Neuronal stem cell (in vitro differentiated cells): ENCODE measurements around the gene GARIN3.

Experiments
- DNase-seq: peaks from one replicate; pipeline ENCODE4 v3.0.0-alpha.2; 2013; ENCODE audit warnings: low spot score
- H2AFZ ChIP-seq: one replicate; pipeline ENCODE4 v1.6.1; 2013; ENCODE audit warnings: mild to moderate bottlenecking, low read length, inconsistent platforms
- H2AK5ac ChIP-seq: 2 replicates; pipeline ENCODE4 v1.6.1; 2013; ENCODE audit warnings: low read depth, mild to moderate bottlenecking, inconsistent platforms, low read length, moderate library complexity, mixed read lengths
- H2BK120ac ChIP-seq: 2 replicates; pipeline ENCODE4 v1.6.1; 2013; ENCODE audit warnings: low read depth, mild to moderate bottlenecking, inconsistent platforms, low read length, moderate library complexity, mixed read lengths
- H2BK12ac ChIP-seq: one replicate; pipeline ENCODE4 v1.6.1; 2013; ENCODE audit warnings: low read length, inconsistent platforms
- H2BK15ac ChIP-seq: 2 replicates; pipeline ENCODE4 v1.6.1; 2013; ENCODE audit warnings: mild to moderate bottlenecking, low read length, inconsistent platforms, mixed read lengths
- H2BK5ac ChIP-seq: one replicate; pipeline ENCODE4 v1.6.1; 2013; ENCODE audit warnings: inconsistent platforms, mild to moderate bottlenecking, low read length, moderate library complexity
- H3K14ac ChIP-seq: one replicate; pipeline ENCODE4 v1.6.1; 2013; ENCODE audit warnings: low read length, inconsistent platforms
- H3K18ac ChIP-seq: 2 replicates; pipeline ENCODE4 v1.6.1; 2013; ENCODE audit warnings: low read length, inconsistent platforms
- H3K23ac ChIP-seq: 2 replicates; pipeline ENCODE4 v1.6.1; 2013; ENCODE audit warnings: low read depth, mild to moderate bottlenecking, mixed read lengths, low read length, inconsistent platforms; ENCODE audit not compliant: poor library complexity
- H3K27ac ChIP-seq: replicated peaks from 3 replicates; pipeline ENCODE4 v1.5.1; 2013; ENCODE audit warnings: low read length, inconsistent platforms
- H3K27me3 ChIP-seq, 3 experiments: 2 replicates each; pipeline ENCODE4 v1.6.1; 2013; ENCODE audit warnings: low read length in 3 of 3, mild to moderate bottlenecking in 2 of 3, inconsistent platforms in 1 of 3, low read depth in 1 of 3, mixed read lengths in 1 of 3, moderate library complexity in 1 of 3; ENCODE audit not compliant: control insufficient read depth in 3 of 3, insufficient read depth in 3 of 3
- H3K36me3 ChIP-seq, 2 donors: replicated peaks in 1 of 2; 2 replicates each; pipeline ENCODE4 v1.6.1; 2013; ENCODE audit warnings: low read length in 2 of 2; ENCODE audit not compliant: control insufficient read depth in 2 of 2, insufficient read depth in 2 of 2
- H3K4ac ChIP-seq: 2 replicates; pipeline ENCODE4 v1.6.1; 2013; ENCODE audit warnings: inconsistent platforms, mild to moderate bottlenecking, low read length, moderate library complexity
- H3K4me1 ChIP-seq, 2 donors: 1 replicate in 1 of 2; 2 replicates in 1 of 2; pipeline ENCODE4 v1.6.1; 2013; ENCODE audit warnings: low read length in 2 of 2, low read depth in 1 of 2; ENCODE audit not compliant: control insufficient read depth in 2 of 2, insufficient read depth in 1 of 2
- H3K4me2 ChIP-seq: one replicate; pipeline ENCODE4 v1.6.1; 2013; ENCODE audit warnings: mild to moderate bottlenecking, low read length, inconsistent platforms; ENCODE audit not compliant: insufficient read depth, poor library complexity, severe bottlenecking
- H3K4me3 ChIP-seq, 2 donors: 2 replicates each; pipeline ENCODE4 v1.5.1; 2013; ENCODE audit warnings: low read length in 2 of 2, mild to moderate bottlenecking in 2 of 2, inconsistent platforms in 1 of 2, moderate library complexity in 1 of 2
- H3K79me1 ChIP-seq: one replicate; pipeline ENCODE4 v1.6.1; 2013; ENCODE audit warnings: low read depth, mild to moderate bottlenecking, inconsistent platforms, low read length, moderate library complexity
- H3K9ac ChIP-seq: one replicate; pipeline ENCODE4 v1.6.1; 2013; ENCODE audit warnings: mild to moderate bottlenecking, low read depth, low read length, inconsistent platforms; ENCODE audit not compliant: poor library complexity
- H3K9me3 ChIP-seq, 2 donors: replicated peaks in 1 of 2; 2 replicates each; pipeline versions ENCODE3 to v1.6.1; 2013; ENCODE audit warnings: low read length in 2 of 2, mild to moderate bottlenecking in 2 of 2, inconsistent platforms in 1 of 2, low read depth in 1 of 2, mixed read lengths in 1 of 2, moderate library complexity in 1 of 2; ENCODE audit not compliant: control insufficient read depth in 2 of 2, insufficient read depth in 1 of 2
- H4K8ac ChIP-seq: one replicate; pipeline ENCODE4 v1.6.1; 2013; ENCODE audit warnings: low read depth, mild to moderate bottlenecking, inconsistent platforms, low read length, moderate library complexity
- H4K91ac ChIP-seq: one replicate; pipeline ENCODE4 v1.6.1; 2013; ENCODE audit warnings: low read length, low read depth, mild to moderate bottlenecking, inconsistent platforms; ENCODE audit not compliant: poor library complexity
- WGBS, 2 donors: extraction: QIAGEN DNeasy Blood & Tissue Kit; methylation state at CpG; one replicate each; pipeline ENCODE4 v1.1.7; 2013; ENCODE audit warnings: missing lambda C conversion rate in 2 of 2, mixed read lengths in 1 of 2; ENCODE audit not compliant: insufficient read length in 2 of 2, insufficient replicate concordance in 1 of 2; ENCODE audit errors: extremely low coverage in 2 of 2; 5-methylcytosine and 5-hydroxymethylcytosine counted together

GARIN3 gene

GRCh38 chr5:157177953-157178352, 11.9 kb upstream of the GARIN3 start:
- DNase-seq = no peak
- Histone ChIP-seq H3K79me1 (no peaks in the 10 kb centered on the region), H4K91ac (no peak overlapping the region), H2BK15ac (no peak overlapping the region), H3K4me1 (no peaks in the 10 kb centered on the region), H3K9ac (no peak overlapping the region), H3K23ac (no peak overlapping the region), H3K14ac (no peak overlapping the region), H3K4me3 (no peak overlapping the region), H2BK12ac (no peak overlapping the region), H2AFZ (no peak overlapping the region), H4K8ac (no peak overlapping the region), H3K18ac (no peak overlapping the region), H3K4ac (no peak overlapping the region), H3K9me3 (no peaks in the 10 kb centered on the region), H3K27me3 (peaks cover 0 to 16% (median 1%) of the 10 kb centered on the region in 3 experiments), H2AK5ac (no peak overlapping the region), H3K36me3 (no peaks in the 10 kb centered on the region), H3K4me2 (no peak overlapping the region), H2BK120ac (no peak overlapping the region), H2BK5ac (no peak overlapping the region), H3K27ac (no peak overlapping the region)
- no CpG with 5 or more reads among the region's 6 CpGs for WGBS, 2 donors

DNA sequence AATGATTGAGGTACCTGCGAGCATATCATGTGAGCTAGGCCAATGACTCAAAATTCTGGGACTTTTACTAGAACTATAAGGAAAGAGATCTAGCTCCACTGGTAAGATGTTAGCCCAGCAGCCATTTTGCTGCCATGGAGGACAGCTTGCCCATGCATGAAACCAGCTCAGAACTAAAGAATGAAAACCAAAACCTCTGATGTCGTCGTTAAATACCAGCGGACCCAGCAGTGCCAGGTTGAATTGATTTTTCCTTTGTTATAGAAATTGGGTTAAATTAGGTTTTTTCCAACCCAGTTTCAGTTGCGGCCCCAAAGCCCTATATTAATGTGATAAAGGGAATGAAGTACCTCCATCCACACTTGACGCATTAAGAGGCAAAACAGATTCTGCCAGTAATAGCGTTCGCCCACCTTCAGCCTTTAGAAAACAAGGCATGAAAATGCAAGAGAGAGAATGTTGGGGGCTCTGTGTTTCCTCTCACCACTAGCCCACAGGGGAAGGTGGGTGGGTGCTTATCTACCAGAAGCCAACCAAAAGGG, 9.1 kb upstream of the GARIN3 start:
- Histone ChIP-seq H3K9me3 (no peaks in the 10 kb centered on the region), H3K4ac (no peak overlapping the region), H3K27ac (no peak overlapping the region), H2AFZ (no peak overlapping the region), H2BK12ac (no peak overlapping the region), H3K23ac (no peak overlapping the region), H3K36me3 (no peaks in the 10 kb centered on the region), H2AK5ac (no peak overlapping the region), H4K91ac (no peak overlapping the region), H2BK120ac (no peak overlapping the region), H3K4me3 (no peak overlapping the region), H3K4me1 (peaks cover 0 to 2% of the 10 kb centered on the region in 2 donors), H3K9ac (no peak overlapping the region), H4K8ac (no peak overlapping the region), H2BK5ac (no peak overlapping the region), H3K14ac (no peak overlapping the region), H3K4me2 (no peak overlapping the region), H3K18ac (no peak overlapping the region), H3K27me3 (peaks cover 0 to 8% (median 1%) of the 10 kb centered on the region in 3 experiments), H2BK15ac (no peak overlapping the region), H3K79me1 (no peaks in the 10 kb centered on the region)
- DNase-seq = no peak
- WGBS, 2 donors = no CpG with 5 or more reads among the region's 8 CpGs

DNA sequence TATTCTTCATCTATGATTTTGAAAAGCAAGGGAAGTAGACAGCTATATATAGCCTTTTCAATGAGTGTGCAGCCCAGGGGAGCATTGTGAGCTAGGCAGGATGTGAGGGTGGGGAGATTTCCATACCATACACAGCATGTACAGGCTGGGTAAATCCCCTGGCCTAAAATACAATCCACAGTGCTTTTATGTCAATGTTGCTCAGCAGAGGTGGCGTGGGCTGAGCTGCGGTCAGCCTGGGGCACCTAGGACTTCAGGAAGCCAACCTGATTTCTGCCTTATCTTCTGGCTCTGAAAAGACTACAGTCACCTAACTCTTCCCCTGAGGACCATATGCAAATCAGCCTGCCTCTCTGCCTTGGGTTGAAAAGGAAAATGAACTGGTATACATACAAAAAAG, 6.3 kb upstream of the GARIN3 start:
- H3K4me3 ChIP-seq = no peak overlapping the region
- peaks cover 0 to 7% (median 0%) of the 10 kb centered on the region in 3 experiments for H3K27me3 ChIP-seq

DNA sequence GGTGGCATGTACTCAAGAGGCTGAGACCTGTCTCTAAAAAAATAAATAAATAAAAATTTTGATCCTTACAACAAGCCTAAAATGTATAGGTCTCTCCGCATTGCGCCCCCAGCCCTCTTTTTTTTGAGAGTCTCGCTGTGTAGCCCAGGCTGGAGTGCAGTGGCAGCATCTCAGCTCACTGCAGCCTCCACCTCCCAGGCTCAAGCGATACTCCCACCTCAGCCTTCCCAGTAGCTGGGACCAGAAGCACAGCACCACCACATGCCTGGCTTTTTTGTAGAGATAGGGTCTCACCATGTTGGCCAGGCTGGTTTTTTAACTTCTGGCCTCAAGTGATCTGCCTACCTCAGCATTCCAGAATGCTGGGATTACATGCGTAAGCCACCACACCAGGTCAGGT, 2.2 kb upstream of the GARIN3 start:
- Histone ChIP-seq H3K9ac (no peak overlapping the region), H2BK120ac (no peak overlapping the region), H3K14ac (no peak overlapping the region), H3K4me3 (no peak overlapping the region), H3K27me3 (peaks cover 0 to 2% (median 0%) of the 10 kb centered on the region in 3 experiments), H3K18ac (no peak overlapping the region), H3K4me1 (peaks cover 0 to 2% of the 10 kb centered on the region in 2 donors), H3K4me2 (no peak overlapping the region), H2BK12ac (no peak overlapping the region), H4K8ac (no peak overlapping the region), H3K9me3 (no peaks in the 10 kb centered on the region), H3K79me1 (no peaks in the 10 kb centered on the region), H2AK5ac (no peak overlapping the region), H3K23ac (no peak overlapping the region), H2BK5ac (no peak overlapping the region), H3K36me3 (no peaks in the 10 kb centered on the region), H4K91ac (no peak overlapping the region), H2BK15ac (no peak overlapping the region), H2AFZ (no peak overlapping the region), H3K27ac (no peak overlapping the region), H3K4ac (no peak overlapping the region)
- WGBS, 2 donors = no CpG with 5 or more reads among the region's 5 CpGs
- DNase-seq = no peak

More for the DNA sequence above, 6.3 kb upstream of the GARIN3 start:
- Histone ChIP-seq H3K9ac (no peak overlapping the region), H2BK120ac (no peak overlapping the region), H3K14ac (no peak overlapping the region), H3K4me2 (no peak overlapping the region), H2BK12ac (no peak overlapping the region), H2BK5ac (no peak overlapping the region), H2BK15ac (no peak overlapping the region), H3K9me3 (no peaks in the 10 kb centered on the region), H3K27ac (no peak overlapping the region), H2AFZ (peak overlapping the region; percentile 37), H3K79me1 (no peaks in the 10 kb centered on the region), H3K23ac (no peak overlapping the region), H2AK5ac (no peak overlapping the region), H3K4me1 (peaks cover 0 to 2% of the 10 kb centered on the region in 2 donors), H3K36me3 (no peaks in the 10 kb centered on the region), H3K18ac (no peak overlapping the region), H4K91ac (no peak overlapping the region), H3K4ac (no peak overlapping the region), H4K8ac (no peak overlapping the region)
- DNase-seq = no peak
- WGBS, 2 donors = no CpG with 5 or more reads among the region's 2 CpGs
